Skeletal muscle cell (primary cell): ENCODE measurements around the gene ANXA9.

Source experiments
- DNase-seq: peaks from one replicate; pipeline ENCODE4 v3.0.0-alpha.2; 2010; ENCODE audit warnings: low read depth
- H3K4me3 ChIP-seq: 2 replicates; pipeline ENCODE4 v1.5.1; 2011; ENCODE audit warnings: low read depth, mild to moderate bottlenecking, control low read depth, low read length, moderate library complexity

The ANXA9 gene, protein sequence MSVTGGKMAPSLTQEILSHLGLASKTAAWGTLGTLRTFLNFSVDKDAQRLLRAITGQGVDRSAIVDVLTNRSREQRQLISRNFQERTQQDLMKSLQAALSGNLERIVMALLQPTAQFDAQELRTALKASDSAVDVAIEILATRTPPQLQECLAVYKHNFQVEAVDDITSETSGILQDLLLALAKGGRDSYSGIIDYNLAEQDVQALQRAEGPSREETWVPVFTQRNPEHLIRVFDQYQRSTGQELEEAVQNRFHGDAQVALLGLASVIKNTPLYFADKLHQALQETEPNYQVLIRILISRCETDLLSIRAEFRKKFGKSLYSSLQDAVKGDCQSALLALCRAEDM

DNA sequence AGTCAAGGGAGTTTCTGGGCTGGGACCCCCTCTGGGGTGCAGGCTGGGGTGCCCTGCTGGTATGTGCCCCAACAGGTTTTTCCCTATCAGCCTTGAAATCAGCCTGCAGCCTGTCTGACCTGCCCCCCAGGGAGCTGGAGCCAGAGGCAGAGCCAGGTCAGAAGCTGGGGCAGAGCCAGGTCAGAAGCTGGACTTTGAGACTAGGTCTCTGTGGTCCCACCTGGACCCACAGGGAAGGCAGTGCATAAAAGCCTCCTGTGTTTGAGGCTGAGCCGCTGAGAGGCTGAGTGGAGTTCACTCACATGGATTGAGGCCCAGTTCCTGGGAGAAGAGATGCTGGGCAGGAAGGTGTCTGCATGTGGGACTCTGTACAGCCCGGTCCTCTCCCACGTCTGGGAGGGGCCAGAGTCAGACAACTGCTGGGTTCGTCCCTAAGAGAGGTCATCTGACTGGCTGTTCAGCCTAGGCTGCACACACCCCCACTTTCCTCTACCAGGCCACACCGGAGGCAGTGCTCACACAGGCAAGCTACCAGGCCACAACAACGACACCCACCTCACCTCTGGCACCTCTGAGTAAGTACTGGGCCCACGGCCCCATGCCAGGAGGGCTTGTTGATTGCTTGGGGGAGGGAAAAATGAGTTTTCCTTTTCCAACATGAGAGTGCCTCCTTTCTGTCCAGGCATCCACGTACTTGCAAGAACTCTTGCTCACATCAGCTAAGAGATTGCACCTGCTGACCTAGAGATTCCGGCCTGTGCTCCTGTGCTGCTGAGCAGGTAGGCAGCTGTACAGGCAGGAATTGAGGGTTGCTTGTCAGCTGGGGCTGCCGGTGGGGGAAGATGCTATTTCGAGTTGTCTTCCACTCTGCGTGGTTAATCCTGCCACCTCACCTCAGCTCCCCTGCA is at the start of gene ANXA9:
Gene ANXA9, plus strand, starts transcription at position 488 of the 908 bp plus-strand sequence. CDS start 814 bp downstream, outside the sequence.
- no peak within 1 kb of the TSS for H3K4me3 ChIP-seq
- DNase-seq, result no peak

DNA sequence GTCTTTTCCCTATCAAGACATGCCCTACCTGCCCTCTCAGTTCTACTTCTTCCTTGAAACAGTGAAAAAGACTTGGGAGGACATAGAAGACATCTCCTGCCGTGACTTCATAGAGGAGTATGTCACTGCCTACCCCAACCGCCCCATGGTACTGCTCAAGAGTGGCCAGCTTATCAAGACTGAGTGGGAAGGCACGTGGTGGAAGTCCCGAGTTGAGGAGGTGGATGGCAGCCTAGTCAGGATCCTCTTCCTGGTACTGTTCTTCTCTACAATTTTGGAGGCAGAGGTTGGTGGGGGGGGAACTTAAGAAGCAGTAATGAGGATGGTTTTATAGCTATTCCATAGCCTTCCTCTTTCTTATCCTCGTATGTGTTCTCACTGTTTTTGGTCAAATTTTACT is 37.2 kb upstream of the ANXA9 start:
- no peak overlapping the region for H3K4me3 ChIP-seq
- DNase-seq, result no peak

DNA sequence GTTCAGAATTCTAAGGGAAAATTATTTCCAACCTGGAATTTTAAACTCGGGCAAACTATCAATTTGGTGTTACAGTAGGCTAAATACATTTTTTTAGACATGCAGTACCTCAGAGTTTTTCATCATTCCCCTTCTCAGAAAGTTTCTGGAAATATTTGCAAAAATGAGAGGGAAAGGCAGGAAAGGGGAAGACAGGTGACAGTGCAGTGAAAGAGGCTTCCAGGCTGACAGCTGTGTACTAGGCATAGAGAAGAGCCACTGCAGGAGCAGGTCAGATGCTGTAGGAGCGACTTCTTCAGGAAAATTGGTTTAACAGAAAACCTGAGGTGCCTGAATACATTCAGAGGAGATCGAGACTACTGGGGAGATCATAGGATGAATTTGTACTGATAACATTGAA is 27.4 kb upstream of the ANXA9 start:
- H3K4me3 ChIP-seq, result no peak overlapping the region
- DNase-seq, result no peak

DNA sequence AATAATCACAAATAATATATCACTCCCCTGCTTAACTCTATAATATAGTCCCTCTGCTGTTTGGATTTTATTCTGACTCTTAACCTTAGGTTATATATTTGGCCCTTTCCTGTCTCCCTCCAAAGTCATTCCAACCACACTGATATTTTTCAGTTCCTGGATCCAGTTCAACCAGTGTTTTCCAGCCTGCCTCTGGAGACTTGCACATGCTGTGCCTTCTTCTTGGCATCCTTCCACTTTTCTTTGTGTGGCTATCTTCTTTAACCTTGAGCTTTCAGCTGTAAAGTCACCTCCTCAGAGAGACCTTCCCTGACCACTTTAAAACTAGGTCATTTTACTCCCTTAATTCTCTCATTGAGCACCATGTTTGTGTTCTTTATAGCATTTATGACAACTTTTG is 26.8 kb upstream of the ANXA9 start:
- no peak for DNase-seq

DNA sequence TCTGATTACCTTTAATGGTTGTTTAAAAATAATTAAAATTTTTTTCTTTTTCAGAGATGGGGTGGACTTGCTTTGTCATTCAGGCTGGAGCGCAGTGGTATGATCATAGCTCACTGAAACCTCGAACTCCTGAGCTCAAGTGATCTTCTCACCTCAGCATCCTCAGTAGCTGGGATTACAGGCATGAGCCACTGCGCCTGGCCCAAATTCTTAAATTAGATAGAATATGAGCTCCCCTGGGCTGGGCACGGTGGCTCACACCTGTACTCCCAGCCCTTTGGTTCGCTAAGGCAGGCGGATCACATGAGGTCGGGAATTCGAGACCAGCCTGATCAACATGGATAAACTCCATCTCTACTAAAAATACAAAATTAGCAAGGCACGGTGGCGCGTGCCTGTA is 24.4 kb upstream of the ANXA9 start:
- no peak for DNase-seq
- no peak overlapping the region for H3K4me3 ChIP-seq

More for the DNA sequence above, 26.8 kb upstream of the ANXA9 start:
- no peak overlapping the region for H3K4me3 ChIP-seq

DNA sequence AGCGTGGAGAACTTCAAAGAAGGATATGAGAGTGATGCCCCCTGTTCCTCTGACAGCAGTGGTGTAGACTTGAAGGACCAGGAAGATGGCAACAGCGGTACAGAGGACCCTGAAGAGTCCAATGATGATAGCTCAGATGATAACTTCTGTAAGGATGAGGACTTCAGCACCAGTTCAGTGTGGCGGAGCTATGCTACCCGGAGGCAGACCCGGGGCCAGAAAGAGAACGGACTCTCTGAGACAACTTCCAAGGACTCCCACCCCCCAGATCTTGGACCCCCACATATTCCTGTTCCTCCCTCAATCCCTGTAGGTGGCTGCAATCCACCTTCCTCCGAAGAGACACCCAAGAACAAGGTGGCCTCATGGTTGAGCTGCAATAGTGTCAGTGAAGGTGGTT is 21.4 kb upstream of the ANXA9 start:
- H3K4me3 ChIP-seq, result no peak overlapping the region
- DNase-seq, result no peak

DNA sequence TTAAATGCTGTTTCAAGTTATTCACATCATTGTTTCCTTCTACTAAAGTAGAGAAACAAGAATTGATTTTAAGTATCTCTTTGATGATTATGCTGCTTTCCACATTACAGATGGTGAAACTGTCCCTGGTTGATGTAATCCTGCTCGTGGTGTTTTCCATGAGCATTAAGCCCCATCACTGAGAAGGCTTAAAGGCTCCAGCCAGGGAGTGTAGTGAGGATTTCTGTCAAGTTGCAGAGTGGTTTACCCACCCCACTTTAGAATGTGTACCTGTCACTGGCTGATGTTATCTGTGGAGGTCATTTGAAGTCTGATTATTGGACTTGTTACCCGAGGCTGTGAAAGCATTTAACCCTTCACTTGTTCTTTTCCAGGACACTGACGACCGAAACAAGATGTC is 20.3 kb upstream of the ANXA9 start:
- H3K4me3 ChIP-seq, result no peak overlapping the region
- no peak for DNase-seq

DNA sequence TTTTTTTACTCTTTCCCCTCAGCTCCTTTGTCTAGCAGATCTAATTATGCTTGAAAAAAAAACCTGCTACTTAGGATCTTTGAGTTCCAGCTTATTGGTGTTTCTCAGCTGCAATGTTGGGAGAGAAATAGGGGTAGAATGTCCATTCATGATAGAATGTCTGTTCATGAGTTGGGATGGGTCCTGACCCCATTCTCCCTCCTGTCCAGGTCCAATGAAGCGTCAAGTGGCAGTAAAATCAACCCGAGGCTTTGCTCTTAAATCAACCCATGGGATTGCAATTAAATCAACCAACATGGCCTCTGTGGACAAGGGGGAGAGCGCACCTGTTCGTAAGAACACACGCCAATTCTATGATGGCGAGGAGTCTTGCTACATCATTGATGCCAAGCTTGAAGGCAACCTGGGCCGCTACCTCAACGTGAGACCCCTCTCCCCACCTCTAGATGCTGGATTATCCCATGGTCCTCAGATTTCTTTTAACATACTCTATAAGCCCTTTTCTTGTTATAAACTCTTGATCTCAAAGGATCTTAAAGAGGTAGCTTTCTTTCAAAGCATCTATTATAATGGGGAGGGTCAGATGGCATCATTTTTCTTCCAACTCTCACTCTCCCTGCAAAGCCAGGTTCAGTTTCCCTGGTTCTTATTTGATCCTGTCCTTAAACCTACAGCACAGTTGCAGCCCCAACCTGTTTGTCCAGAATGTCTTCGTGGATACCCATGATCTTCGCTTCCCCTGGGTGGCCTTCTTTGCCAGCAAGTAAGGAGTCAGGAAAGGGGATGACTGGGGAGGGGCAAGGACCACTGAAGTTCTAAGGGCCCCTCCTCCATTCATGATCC is 18.6 kb upstream of the ANXA9 start:
- no peak for DNase-seq
- no peak overlapping the region for H3K4me3 ChIP-seq

DNA sequence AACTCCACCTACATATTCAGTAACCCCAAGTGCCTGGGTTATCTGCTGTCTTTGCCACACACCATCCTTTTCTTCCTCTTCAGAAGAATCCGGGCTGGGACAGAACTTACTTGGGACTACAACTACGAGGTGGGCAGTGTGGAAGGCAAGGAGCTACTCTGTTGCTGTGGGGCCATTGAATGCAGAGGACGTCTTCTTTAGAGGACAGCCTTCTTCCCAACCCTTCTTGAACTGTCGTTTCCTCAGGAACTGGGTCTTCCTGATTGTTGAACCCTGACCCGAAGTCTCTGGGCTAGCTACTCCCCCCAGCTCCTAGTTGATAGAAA is 18.0 kb upstream of the ANXA9 start:
- H3K4me3 ChIP-seq, result no peak overlapping the region
- no peak for DNase-seq

DNA sequence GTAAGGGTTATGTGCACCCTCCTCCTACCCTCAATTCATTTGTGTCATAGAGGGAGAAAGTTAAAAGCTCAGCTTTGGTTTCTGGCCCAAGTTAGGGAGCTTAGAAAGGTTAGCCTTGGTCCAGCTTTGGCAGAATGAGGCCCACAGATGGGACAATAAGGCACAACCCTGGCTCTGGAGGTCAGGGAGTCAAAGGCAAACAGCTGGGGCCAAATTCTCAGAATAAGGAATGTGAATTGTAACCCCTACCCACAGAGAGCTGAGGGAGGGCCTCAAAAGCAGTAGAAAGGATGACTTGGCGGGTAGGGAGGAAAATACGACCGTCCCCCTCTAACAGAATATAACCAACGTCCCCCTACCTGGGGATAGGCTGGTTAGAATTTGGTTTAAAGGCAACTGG is 16.5 kb upstream of the ANXA9 start:
- no peak overlapping the region for H3K4me3 ChIP-seq
- DNase-seq, result no peak

DNA sequence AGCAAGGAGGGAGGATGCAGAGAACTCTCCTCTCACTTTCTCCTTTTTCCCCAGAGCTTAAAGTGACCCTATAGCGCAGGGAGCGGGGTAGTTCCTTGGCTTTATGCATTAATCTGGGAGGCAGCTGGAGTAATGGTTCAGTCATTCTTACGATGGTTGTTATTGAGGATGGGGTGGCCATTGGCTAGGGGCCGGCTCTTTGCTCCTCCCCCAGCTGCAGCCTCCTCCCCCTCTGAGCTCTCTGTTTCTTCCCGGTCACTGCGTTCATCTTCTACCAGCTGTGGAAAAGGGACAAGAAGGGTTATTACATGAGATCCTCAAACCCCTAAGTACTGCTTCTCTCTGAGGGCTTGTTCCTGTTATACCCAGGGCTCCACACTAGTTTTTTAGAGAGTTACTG is 16.1 kb upstream of the ANXA9 start:
- no peak overlapping the region for H3K4me3 ChIP-seq
- DNase-seq, result no peak

DNA sequence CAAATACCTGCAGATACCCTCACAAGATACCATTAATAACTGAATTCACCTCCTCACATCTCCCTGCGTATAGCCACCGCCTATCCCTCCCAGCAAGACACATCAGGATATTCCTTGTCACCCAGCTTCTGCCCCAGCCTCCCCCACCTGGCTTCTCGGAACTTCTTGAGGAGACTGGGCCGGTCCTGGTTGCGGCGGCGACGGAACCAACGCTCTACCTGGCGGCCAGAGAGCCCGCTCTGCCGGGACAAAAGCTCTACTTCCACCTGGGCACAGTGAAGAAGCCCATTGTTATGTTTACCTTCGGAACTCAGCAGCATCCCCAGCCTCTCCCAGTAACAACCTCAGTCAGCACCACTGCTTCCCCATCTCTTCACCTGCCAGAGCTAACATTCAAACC is 14.2 kb upstream of the ANXA9 start:
- DNase-seq, result no peak
- no peak overlapping the region for H3K4me3 ChIP-seq

DNA sequence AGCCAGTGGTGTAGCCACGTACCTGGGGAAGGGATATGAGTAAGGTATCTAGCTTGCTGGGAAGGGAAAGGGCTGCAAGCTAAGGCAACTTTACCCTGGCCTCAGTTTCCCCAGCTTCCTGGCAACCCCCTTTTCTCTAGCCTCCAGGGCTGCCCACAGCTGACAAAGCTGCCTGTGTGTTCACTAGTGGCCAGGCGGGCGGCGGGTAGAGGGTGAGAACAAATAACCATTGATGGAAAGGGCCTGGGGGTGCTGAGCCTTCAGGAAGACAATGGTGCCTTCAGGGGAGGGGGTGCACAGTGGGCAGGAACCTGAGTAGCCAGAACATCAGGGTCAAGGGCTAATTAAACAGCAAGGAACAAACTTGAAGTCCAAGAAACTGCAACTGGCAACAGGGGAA is 13.6 kb upstream of the ANXA9 start:
- no peak for DNase-seq
- H3K4me3 ChIP-seq, result no peak overlapping the region

DNA sequence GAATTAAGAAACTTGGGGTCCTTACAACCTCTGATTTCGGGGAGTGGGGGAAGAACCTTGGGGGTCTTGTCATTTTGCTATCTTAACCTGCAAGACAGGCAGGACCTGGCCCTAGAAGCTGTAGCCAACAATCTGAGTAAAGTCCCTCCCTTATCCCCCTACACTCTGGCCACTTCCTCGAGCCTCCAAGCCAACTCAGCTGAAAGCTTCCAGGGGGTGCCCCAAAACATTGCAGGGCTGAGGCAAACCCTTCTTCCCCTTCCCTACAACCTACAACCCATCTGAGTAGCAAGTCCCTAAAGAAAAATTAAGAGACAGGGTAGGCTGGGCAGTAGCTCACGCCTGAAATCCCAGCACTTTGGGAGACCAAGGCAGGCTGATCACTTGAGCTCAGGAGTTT is 12.5 kb upstream of the ANXA9 start:
- H3K4me3 ChIP-seq, result no peak overlapping the region
- DNase-seq, result no peak

DNA sequence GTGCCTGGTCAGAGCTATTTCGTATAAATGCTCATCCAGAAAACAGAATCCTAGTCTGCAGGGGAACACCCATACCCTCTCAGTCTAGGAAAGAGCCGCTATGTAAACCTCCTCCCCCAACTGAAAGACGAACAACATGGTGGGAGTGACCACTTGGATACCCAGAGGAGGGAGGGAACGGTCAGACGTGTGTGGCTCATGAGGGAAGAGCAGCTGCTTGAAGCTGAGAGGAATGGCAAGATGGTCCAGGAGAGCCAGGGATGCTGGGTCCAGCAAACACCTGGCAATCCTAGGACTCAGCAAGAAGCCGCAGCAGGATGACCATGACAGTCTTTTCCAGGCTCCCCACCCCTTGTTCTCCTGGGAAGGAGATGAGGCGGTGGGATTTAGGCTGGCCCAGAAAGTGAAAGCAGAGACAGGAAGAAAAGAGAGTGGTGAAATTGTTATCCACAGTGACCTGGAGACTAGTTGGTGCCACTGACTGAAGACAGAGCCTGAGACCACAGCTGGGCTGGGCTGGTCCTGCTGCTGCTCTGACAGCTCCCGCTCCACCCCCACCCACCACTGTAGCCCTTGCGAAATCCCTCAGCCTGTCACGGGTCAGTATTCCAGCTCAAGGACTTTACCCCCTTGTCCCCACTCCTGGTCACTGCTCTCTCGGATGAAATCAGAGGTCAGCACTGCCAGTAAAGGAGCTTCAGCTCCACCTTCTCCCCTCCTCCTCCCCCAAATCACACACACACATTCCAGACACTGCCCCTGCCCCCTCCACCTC is 11.1 kb upstream of the ANXA9 start:
- no peak overlapping the region for H3K4me3 ChIP-seq
- peak; percentile 27 for DNase-seq

DNA sequence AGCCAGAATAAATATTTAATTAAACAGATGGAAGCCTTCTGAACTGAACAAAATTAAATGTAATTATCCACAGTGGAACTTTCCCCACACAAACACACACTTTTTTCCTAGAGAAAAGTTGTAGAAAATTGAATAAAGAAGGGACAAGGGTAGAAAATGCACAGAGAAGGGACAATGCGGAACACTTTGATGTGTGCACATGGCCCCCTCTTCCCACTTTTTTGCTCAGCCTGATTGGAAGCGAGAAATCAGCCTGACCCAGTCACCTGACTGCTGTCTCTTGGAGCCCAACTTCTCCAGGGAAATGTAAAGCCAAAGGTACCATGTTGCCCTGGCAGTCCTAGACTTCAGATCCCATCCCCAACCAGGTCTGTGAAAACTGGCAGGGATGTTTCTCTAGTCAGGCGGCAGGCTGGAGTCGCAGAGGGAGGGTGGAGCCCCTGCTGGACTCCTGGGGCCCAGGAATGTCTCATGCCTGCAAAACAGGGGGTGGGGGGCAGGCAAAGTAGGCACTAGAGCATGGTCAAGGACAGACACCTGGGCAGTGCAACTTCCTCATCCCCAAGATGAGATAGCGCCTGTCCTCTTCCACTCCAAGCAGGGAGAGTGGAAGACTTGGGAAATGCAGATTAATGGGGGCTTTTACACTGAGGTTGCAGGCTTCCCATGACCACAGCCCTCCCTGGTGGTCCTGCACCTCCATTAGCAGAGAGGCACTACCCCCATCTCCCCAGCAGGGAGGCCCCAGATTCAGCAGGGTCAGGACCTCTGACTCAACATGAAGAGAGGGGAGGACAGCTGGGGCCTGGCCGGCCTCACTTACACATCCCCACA is 10.3 kb upstream of the ANXA9 start:
- DNase-seq, result no peak
- peak overlapping the region; percentile 6 for H3K4me3 ChIP-seq

DNA sequence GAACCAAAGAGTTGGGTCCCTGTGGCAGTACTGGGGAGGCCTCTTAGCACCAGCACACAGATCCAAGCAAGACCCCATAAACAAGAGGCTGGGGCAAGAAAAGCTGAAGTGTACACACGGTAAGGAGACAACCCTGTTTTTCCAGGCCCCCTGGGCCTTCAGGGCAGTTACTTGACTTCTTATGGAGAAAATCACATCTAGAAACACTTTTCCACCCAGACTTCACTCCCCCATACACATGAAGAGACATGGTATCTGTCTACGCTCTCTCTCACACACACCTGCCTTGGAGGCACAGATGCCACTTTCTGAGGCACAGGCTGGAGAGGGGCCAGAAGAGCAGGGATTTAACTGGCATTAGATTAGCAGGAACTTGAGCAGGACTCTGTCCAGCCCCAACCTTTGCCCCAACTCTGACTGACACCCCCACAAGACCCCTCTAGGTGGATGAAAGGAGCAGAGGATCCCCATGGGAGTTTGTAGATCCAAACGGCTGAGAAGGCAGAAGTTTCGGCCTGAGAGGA is 9.6 kb upstream of the ANXA9 start:
- peak overlapping the region; percentile 83 for H3K4me3 ChIP-seq
- DNase-seq, result no peak

DNA sequence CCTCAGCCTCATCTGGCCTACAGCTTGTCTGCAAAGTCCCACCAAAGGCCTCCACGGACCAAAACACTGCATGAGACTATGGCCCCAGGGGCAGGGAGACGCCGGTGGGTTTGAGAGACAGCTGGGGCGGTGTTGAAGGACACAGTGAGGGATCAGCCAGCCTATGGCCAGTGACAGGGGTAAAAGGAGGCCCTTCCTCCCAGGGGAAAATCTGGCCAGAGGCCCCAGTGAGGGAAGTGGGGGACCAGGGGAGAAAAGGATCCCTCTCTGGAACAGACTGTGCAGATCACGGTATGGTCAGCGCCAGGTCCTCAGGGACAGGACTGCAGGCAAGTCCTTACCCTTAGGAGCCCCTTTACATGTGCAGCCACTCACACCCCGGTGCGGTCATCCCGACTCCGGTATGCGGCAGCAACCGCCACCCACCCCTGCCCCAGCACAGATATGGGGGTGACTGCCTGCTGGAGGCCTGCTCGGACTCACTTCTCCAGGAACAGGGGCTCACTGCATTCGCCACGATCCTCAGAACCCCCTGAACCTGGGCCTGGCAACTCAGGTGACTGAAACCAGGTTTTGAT is 8.7 kb upstream of the ANXA9 start:
- peak overlapping the region; percentile 83 for H3K4me3 ChIP-seq
- DNase-seq, result no peak
